ENCODE measurements around the gene EXOG.
A peak's percentile ranks its signal among the peaks of the same experiment; 100 is the strongest.

The EXOG gene

DNA sequence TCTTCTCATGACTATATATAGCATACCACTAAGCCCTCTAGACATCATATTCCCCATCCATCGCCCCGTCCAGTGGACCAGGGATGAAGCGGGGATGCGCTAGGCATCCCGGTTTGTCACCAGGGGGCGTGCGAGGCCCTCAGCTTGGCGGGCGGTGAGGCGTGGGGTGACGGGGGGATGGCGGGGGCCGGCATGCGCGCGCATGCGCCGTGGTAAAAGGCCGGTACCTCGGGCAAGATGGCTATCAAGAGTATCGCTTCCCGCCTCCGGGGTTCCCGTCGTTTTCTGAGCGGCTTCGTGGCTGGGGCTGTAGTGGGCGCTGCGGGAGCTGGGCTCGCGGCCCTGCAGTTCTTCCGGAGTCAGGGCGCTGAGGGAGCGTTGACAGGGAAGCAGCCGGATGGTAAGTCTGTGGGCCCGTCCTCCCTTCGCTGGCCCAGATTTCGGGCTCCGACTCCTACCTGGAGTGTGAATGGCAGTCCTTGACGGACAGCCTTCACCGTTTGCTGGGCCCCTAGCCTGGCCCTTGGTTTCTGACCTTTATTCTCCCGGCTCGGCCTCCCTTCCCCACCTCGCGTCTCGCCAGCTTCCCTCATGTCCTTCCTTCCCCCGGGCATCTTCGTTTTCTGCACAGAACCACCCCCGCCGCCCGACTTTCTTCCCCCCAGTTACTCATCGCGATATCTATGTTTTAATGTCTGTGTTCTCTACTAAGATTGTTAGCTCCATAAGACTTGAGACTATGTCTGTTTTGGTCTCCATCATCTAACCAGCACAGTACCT lies at the start of gene EXOG:
TSS of gene EXOG (plus strand) at position 210 of the 780 bp plus-strand sequence. CDS start at position 238, 28 bp downstream.
- H3K27ac ChIP-seq (ENCODE audit: low read length), result peak within 1 kb of the TSS; percentile 46

GRCh38 chr3:38446812-38447211 lies 49.3 kb upstream of the EXOG start:
- Histone ChIP-seq H3K36me3 (ENCODE audit: control insufficient read depth in 2 of 2, insufficient read depth in 2 of 2, low read length in 2 of 2) (no peaks in the 10 kb centered on the region), H3K4me1 (ENCODE audit: control insufficient read depth, insufficient read depth, low read length) (no peaks in the 10 kb centered on the region), H3K27ac (ENCODE audit: low read length) (no peak overlapping the region)

More for the DNA sequence above, at the start of gene EXOG:
- H3K4me3 ChIP-seq (ENCODE audit: low read length in 2 of 2), result peak within 1 kb of the TSS; percentile 83 to 90
- H3K4me1 ChIP-seq (ENCODE audit: control insufficient read depth, insufficient read depth, low read length), result peaks cover 5% of the 10 kb centered on the region
- H3K27me3 ChIP-seq (ENCODE audit: control insufficient read depth in 1 of 2, insufficient read depth in 2 of 2, low read length in 2 of 2), result no peaks in the 10 kb centered on the region
- peaks cover 3 to 5% of the 10 kb centered on the region in 2 donors for H3K36me3 ChIP-seq (ENCODE audit: control insufficient read depth in 2 of 2, insufficient read depth in 2 of 2, low read length in 2 of 2)
- peak within 1 kb of the TSS; percentile 83 to 89 for H3K9ac ChIP-seq (ENCODE audit: low read length in 2 of 2)
- no peaks in the 10 kb centered on the region for H3K9me3 ChIP-seq (ENCODE audit: control insufficient read depth in 2 of 2, low read length in 2 of 2)

GRCh38 chr3:38450853-38451252 lies 45.3 kb upstream of the EXOG start:
- Histone ChIP-seq H3K9me3 (ENCODE audit: control insufficient read depth in 2 of 2, low read length in 2 of 2) (no peaks in the 10 kb centered on the region), H3K36me3 (ENCODE audit: control insufficient read depth in 2 of 2, insufficient read depth in 2 of 2, low read length in 2 of 2) (no peaks in the 10 kb centered on the region), H3K27me3 (ENCODE audit: control insufficient read depth in 1 of 2, insufficient read depth in 2 of 2, low read length in 2 of 2) (no peaks in the 10 kb centered on the region), H3K9ac (ENCODE audit: low read length in 2 of 2) (no peak overlapping the region), H3K4me3 (ENCODE audit: low read length in 2 of 2) (no peak overlapping the region), H3K27ac (ENCODE audit: low read length) (no peak overlapping the region), H3K4me1 (ENCODE audit: control insufficient read depth, insufficient read depth, low read length) (peaks cover 17% of the 10 kb centered on the region)

More at GRCh38 chr3:38446812-38447211, 49.3 kb upstream of the EXOG start:
- Histone ChIP-seq H3K27me3 (ENCODE audit: control insufficient read depth in 1 of 2, insufficient read depth in 2 of 2, low read length in 2 of 2) (no peaks in the 10 kb centered on the region), H3K9ac (ENCODE audit: low read length in 2 of 2) (no peak overlapping the region), H3K9me3 (ENCODE audit: control insufficient read depth in 2 of 2, low read length in 2 of 2) (no peaks in the 10 kb centered on the region), H3K4me3 (ENCODE audit: low read length in 2 of 2) (no peak overlapping the region)

GRCh38 chr3:38453075-38453912 lies 42.8 kb upstream of the EXOG start, which contains the start of gene ACVR2B:
ACVR2B (plus strand) TSS chr3:38453890; CDS start chr3:38454323, 433 bp downstream.
- peak within 1 kb of the TSS; percentile 69 to 79 for H3K9ac ChIP-seq (ENCODE audit: low read length in 2 of 2)
- peak within 1 kb of the TSS; percentile 85 to 87 for H3K4me3 ChIP-seq (ENCODE audit: low read length in 2 of 2)
- no peaks in the 10 kb centered on the region for H3K9me3 ChIP-seq (ENCODE audit: control insufficient read depth in 2 of 2, low read length in 2 of 2)
- H3K4me1 ChIP-seq (ENCODE audit: control insufficient read depth, insufficient read depth, low read length), result peaks cover 24% of the 10 kb centered on the region
- H3K27me3 ChIP-seq (ENCODE audit: control insufficient read depth in 1 of 2, insufficient read depth in 2 of 2, low read length in 2 of 2), result no peaks in the 10 kb centered on the region
- H3K36me3 ChIP-seq (ENCODE audit: control insufficient read depth in 2 of 2, insufficient read depth in 2 of 2, low read length in 2 of 2), result no peaks in the 10 kb centered on the region
- peak within 1 kb of the TSS; percentile 70 for H3K27ac ChIP-seq (ENCODE audit: low read length)

DNA sequence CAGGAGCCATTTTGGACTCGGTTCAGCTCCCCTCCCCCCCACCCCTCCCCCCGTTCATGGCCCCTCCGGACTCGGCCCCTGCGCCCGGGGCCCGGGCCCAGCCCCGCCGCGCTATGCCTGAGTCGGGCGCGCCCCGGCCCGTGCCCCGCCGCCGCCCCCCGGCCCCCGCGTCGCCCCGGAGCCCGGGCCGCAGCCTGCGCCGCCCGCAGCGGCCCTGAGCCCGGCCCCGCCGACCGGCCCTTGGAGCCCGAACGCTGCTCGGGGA lies 42.3 kb upstream of the EXOG start:
- Histone ChIP-seq H3K4me1 (ENCODE audit: control insufficient read depth, insufficient read depth, low read length) (peaks cover 28% of the 10 kb centered on the region), H3K9ac (ENCODE audit: low read length in 2 of 2) (peak overlapping the region; percentile 69 to 79), H3K4me3 (ENCODE audit: low read length in 2 of 2) (peak overlapping the region in 1 of 2 donors; percentile 85), H3K27ac (ENCODE audit: low read length) (no peak overlapping the region), H3K27me3 (ENCODE audit: control insufficient read depth in 1 of 2, insufficient read depth in 2 of 2, low read length in 2 of 2) (no peaks in the 10 kb centered on the region), H3K9me3 (ENCODE audit: control insufficient read depth in 2 of 2, low read length in 2 of 2) (no peaks in the 10 kb centered on the region), H3K36me3 (ENCODE audit: control insufficient read depth in 2 of 2, insufficient read depth in 2 of 2, low read length in 2 of 2) (no peaks in the 10 kb centered on the region)

- peak overlapping the region; percentile 70 for H3K27ac ChIP-seq (ENCODE audit: low read length)
Observed at GRCh38 chr3:38454178-38454883, 41.8 kb upstream of the EXOG start.

DNA sequence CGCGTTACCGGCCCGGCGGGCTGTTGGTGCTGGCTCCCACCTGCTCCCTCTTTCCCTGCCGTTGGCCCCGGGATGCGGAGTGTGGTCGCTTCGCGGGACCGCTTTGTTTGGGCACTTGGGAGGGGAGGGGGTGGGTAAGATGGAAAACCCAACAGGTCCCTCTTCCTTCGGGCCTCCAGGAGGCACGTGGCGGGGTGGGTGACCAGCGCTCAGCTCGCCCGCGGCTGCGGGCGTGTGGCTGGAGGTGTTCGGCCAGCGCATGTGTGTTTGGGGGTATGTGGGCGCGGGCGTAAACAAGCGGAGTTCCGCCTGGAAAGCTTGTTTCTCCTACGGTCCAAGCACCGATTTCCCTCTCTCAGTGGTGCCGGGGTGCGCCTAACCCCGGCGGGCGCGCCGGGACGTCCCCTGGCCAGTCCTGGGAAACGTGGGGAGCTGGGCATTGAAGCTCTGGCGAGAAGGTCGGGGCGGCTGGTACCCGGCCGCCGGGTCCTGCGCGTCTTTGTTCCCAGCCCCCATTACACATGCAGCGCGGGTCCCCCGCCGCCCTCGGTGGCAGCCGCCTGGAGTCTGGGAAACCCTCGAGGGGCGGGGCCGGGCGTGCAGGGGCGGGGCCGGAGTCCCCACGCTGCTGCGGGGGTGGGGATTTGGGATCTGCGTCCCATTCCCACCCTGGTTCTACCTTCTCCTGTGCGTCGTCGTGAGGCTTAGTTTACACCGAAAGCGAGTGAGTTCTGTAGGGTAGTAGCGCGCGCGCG lies 41.1 kb upstream of the EXOG start:
- peak overlapping the region; percentile 70 for H3K27ac ChIP-seq (ENCODE audit: low read length)
- H3K27me3 ChIP-seq (ENCODE audit: control insufficient read depth in 1 of 2, insufficient read depth in 2 of 2, low read length in 2 of 2), result no peaks in the 10 kb centered on the region
- H3K4me1 ChIP-seq (ENCODE audit: control insufficient read depth, insufficient read depth, low read length), result peaks cover 40% of the 10 kb centered on the region
- H3K4me3 ChIP-seq (ENCODE audit: low read length in 2 of 2), result peak overlapping the region; percentile 85 to 87
- no peaks in the 10 kb centered on the region for H3K9me3 ChIP-seq (ENCODE audit: control insufficient read depth in 2 of 2, low read length in 2 of 2)
- H3K9ac ChIP-seq (ENCODE audit: low read length in 2 of 2), result peak overlapping the region; percentile 78 to 79
- no peaks in the 10 kb centered on the region for H3K36me3 ChIP-seq (ENCODE audit: control insufficient read depth in 2 of 2, insufficient read depth in 2 of 2, low read length in 2 of 2)

More at GRCh38 chr3:38454178-38454883, 41.8 kb upstream of the EXOG start:
- Histone ChIP-seq H3K4me3 (ENCODE audit: low read length in 2 of 2) (peak overlapping the region; percentile 85 to 87), H3K9me3 (ENCODE audit: control insufficient read depth in 2 of 2, low read length in 2 of 2) (no peaks in the 10 kb centered on the region), H3K36me3 (ENCODE audit: control insufficient read depth in 2 of 2, insufficient read depth in 2 of 2, low read length in 2 of 2) (no peaks in the 10 kb centered on the region), H3K9ac (ENCODE audit: low read length in 2 of 2) (peak overlapping the region; percentile 69 to 79), H3K27me3 (ENCODE audit: control insufficient read depth in 1 of 2, insufficient read depth in 2 of 2, low read length in 2 of 2) (no peaks in the 10 kb centered on the region), H3K4me1 (ENCODE audit: control insufficient read depth, insufficient read depth, low read length) (peaks cover 33% of the 10 kb centered on the region)

- H3K9ac ChIP-seq (ENCODE audit: low read length in 2 of 2), result peak overlapping the region; percentile 78 to 79
- peak overlapping the region; percentile 70 for H3K27ac ChIP-seq (ENCODE audit: low read length)
- H3K4me1 ChIP-seq (ENCODE audit: control insufficient read depth, insufficient read depth, low read length), result peaks cover 48% of the 10 kb centered on the region
- peak overlapping the region; percentile 85 to 87 for H3K4me3 ChIP-seq (ENCODE audit: low read length in 2 of 2)
- no peaks in the 10 kb centered on the region for H3K36me3 ChIP-seq (ENCODE audit: control insufficient read depth in 2 of 2, insufficient read depth in 2 of 2, low read length in 2 of 2)
- H3K9me3 ChIP-seq (ENCODE audit: control insufficient read depth in 2 of 2, low read length in 2 of 2), result no peaks in the 10 kb centered on the region
- H3K27me3 ChIP-seq (ENCODE audit: control insufficient read depth in 1 of 2, insufficient read depth in 2 of 2, low read length in 2 of 2), result no peaks in the 10 kb centered on the region
Observed at GRCh38 chr3:38455639-38456430, 40.3 kb upstream of the EXOG start.

DNA sequence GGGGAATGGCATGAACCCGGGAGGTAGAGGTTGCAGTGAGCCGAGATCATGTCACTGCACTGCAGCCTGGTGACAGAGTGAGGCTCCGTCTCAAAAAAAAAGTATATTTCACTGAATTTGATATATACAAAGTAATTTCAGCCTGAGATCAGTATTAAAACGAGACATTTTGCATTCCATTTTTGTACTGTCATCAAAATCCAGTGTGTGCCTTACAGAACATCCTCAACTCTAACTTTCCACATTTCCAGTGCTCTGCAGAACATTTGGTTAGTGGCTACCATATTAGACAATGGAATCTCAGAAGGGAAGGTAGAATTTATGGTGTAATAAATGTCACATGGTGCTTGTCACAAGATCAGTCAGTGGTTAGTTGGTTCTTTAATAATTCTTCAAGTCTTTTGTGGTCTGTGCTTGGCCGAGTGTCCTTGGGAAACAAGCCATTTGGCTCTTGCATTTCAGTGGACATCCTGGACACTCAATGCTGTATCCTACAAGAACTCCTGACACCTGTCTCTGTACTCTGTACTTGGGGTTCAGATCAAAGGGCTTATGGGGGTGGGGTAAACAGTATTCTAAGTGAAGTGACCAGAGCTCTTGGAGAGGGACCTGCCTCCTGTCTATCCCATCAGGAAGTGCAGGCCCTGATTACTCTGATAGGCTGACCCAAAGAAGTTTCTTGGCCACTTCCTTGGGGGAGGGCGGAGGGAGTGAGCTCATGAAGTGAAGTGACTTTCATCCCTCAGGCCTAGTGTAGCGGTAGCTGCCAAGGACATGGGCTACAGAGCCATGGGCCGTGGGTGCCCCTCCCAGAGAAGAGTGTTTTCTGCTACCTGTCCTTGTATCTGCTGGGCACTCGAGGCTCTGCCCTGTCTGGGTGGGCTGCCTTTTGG lies 38.8 kb upstream of the EXOG start:
- H3K4me3 ChIP-seq (ENCODE audit: low read length in 2 of 2), result no peak overlapping the region
- no peaks in the 10 kb centered on the region for H3K27me3 ChIP-seq (ENCODE audit: control insufficient read depth in 1 of 2, insufficient read depth in 2 of 2, low read length in 2 of 2)
- H3K27ac ChIP-seq (ENCODE audit: low read length), result no peak overlapping the region
- H3K4me1 ChIP-seq (ENCODE audit: control insufficient read depth, insufficient read depth, low read length), result peaks cover 54% of the 10 kb centered on the region
- no peaks in the 10 kb centered on the region for H3K36me3 ChIP-seq (ENCODE audit: control insufficient read depth in 2 of 2, insufficient read depth in 2 of 2, low read length in 2 of 2)
- no peak overlapping the region for H3K9ac ChIP-seq (ENCODE audit: low read length in 2 of 2)
- no peaks in the 10 kb centered on the region for H3K9me3 ChIP-seq (ENCODE audit: control insufficient read depth in 2 of 2, low read length in 2 of 2)
